GM19395 (cell line): ENCODE data around the gene LEAP2.

Source experiments
- ATAC-seq: cut with Tn5 transposase; IDR thresholded peaks from one replicate; pipeline ENCODE4 v1.9.1; 2021; ENCODE audit warnings: mild to moderate bottlenecking, moderate library complexity; ENCODE audit not compliant: unreplicated experiment

The LEAP2 gene

GRCh38 chr5:132873119-132873929 is at the start of gene LEAP2:
Gene LEAP2 (plus strand): TSS chr5:132873668. CDS start chr5:132873695, 27 bp downstream.
- no peak for ATAC-seq

GRCh38 chr5:132824426-132824825 is 49.0 kb upstream of the LEAP2 start:
- ATAC-seq, result no peak

- ATAC-seq, result no peak
Observed at GRCh38 chr5:132825033-132825833, 48.2 kb upstream of the LEAP2 start.

- no peak for ATAC-seq
Observed at GRCh38 chr5:132825834-132826391, 47.6 kb upstream of the LEAP2 start.

GRCh38 chr5:132826424-132827082 is 46.9 kb upstream of the LEAP2 start:
- no peak for ATAC-seq

- no peak for ATAC-seq
Observed at GRCh38 chr5:132827943-132828673, 45.4 kb upstream of the LEAP2 start.

- ATAC-seq, result no peak
Observed at GRCh38 chr5:132828846-132829494, 44.5 kb upstream of the LEAP2 start.

- ATAC-seq, result peak; percentile 80
Observed at GRCh38 chr5:132829742-132830435, 43.6 kb upstream of the LEAP2 start.

GRCh38 chr5:132830436-132831094 is 42.9 kb upstream of the LEAP2 start, which contains the start of gene SHROOM1:
Gene SHROOM1 (minus strand): TSS chr5:132830647. CDS start chr5:132826140, 4,507 bp downstream.
- peak; percentile 69 for ATAC-seq

- ATAC-seq, result no peak
Observed at GRCh38 chr5:132831095-132831860, 42.2 kb upstream of the LEAP2 start.

- ATAC-seq, result no peak
Observed at GRCh38 chr5:132832612-132833011, 40.9 kb upstream of the LEAP2 start.

- no peak for ATAC-seq
Observed at GRCh38 chr5:132834057-132834456, 39.4 kb upstream of the LEAP2 start.

GRCh38 chr5:132836852-132837251 is 36.6 kb upstream of the LEAP2 start:
- no peak for ATAC-seq

GRCh38 chr5:132837868-132838267 is 35.6 kb upstream of the LEAP2 start:
- ATAC-seq, result no peak

GRCh38 chr5:132838516-132839282 is 34.8 kb upstream of the LEAP2 start:
- no peak for ATAC-seq

- no peak for ATAC-seq
Observed at GRCh38 chr5:132839426-132840301, 33.8 kb upstream of the LEAP2 start.
